Activated CD4-positive, alpha-beta T cell treated with anti-CD3 and anti-CD28 coated beads, Interleukin-2, amount 10 ng/mL, durations not matched to agents 24 days and 14 days (primary cell): Measurements from ENCODE around the gene PPP4R2. TPM values are rescaled to one million over a fixed set of nuclear protein-coding genes. Genes with fewer than 3 reads are reported as not detected.

Experiments
- DNase-seq: peaks from one replicate; pipeline ENCODE4 v3.0.0; 2022
- H3K27ac Mint-ChIP-seq: one replicate; pipeline ENCODE4 v1.8.0; 2022; ENCODE audit warnings: mild to moderate bottlenecking, mixed read lengths
- H3K27me3 Mint-ChIP-seq: one replicate; pipeline ENCODE4 v1.8.0; 2022; ENCODE audit warnings: mixed read lengths
- H3K36me3 Mint-ChIP-seq: one replicate; pipeline ENCODE4 v1.8.0; 2022; ENCODE audit warnings: low read depth, mild to moderate bottlenecking, mixed read lengths
- H3K4me1 Mint-ChIP-seq: one replicate; pipeline ENCODE4 v1.8.0; 2021; ENCODE audit warnings: mixed read lengths
- H3K4me3 Mint-ChIP-seq: one replicate; pipeline ENCODE4 v1.8.0; 2022; ENCODE audit warnings: mild to moderate bottlenecking, moderate library complexity, mixed read lengths
- H3K9me3 Mint-ChIP-seq: one replicate; pipeline ENCODE4 v1.8.0; 2021; ENCODE audit warnings: mixed read lengths
- intact Hi-C: fragments of 100-400 bp; cut with micrococcal nuclease; formaldehyde crosslinking; loops from one replicate; pipeline ENCODE4 v1.15.1; 2023
- total RNA-seq: library from RNA; stranded (reverse); gene quantifications from 2 replicates; pipeline ENCODE4 v1.2.3, GENCODE V29; 2022

The PPP4R2 gene
- total RNA-seq: 105 and 107 TPM in 2 replicates

- Mint-ChIP-seq H3K4me3 (peak within 1 kb of the TSS; percentile 89), H3K27me3 (no peaks in the 10 kb centered on the region), H3K36me3 (peaks cover 36% of the 10 kb centered on the region), H3K4me1 (peaks cover 35% of the 10 kb centered on the region), H3K27ac (peak within 1 kb of the TSS; percentile 89), H3K9me3 (no peaks in the 10 kb centered on the region)
- intact Hi-C loops: loop anchor here (1.0 to 10.0 kb wide), 6 partner anchors 19 to 1272 kb away; partner anchors contain the start of genes EIF4E3 and SHQ1
- peak; percentile 98 for DNase-seq
Measured at GRCh38 chr3:72996473-72997333, at the start of gene PPP4R2. Gene PPP4R2 (plus strand): TSS chr3:72996811. CDS start chr3:72997038, 227 bp downstream.

- H3K4me3 Mint-ChIP-seq: no peak overlapping the region
- intact Hi-C loops: no loop called here
- no peaks in the 10 kb centered on the region for H3K9me3 Mint-ChIP-seq
- no peak overlapping the region for H3K27ac Mint-ChIP-seq
- peaks cover 21% of the 10 kb centered on the region for H3K4me1 Mint-ChIP-seq
- DNase-seq: no peak
- no peaks in the 10 kb centered on the region for H3K36me3 Mint-ChIP-seq
- H3K27me3 Mint-ChIP-seq: no peaks in the 10 kb centered on the region
Measured at GRCh38 chr3:72947715-72948490, 48.7 kb upstream of the PPP4R2 start.

GRCh38 chr3:72949016-72949415, 47.6 kb upstream of the PPP4R2 start:
- Mint-ChIP-seq H3K27me3 (no peaks in the 10 kb centered on the region), H3K4me3 (no peak overlapping the region), H3K4me1 (peaks cover 21% of the 10 kb centered on the region), H3K9me3 (no peaks in the 10 kb centered on the region), H3K27ac (no peak overlapping the region), H3K36me3 (no peaks in the 10 kb centered on the region)
- DNase-seq: no peak
- intact Hi-C loops: no loop called here

- Mint-ChIP-seq H3K4me1 (peaks cover 19% of the 10 kb centered on the region), H3K27me3 (peaks cover 1% of the 10 kb centered on the region), H3K4me3 (no peak overlapping the region), H3K36me3 (no peaks in the 10 kb centered on the region), H3K9me3 (no peaks in the 10 kb centered on the region), H3K27ac (no peak overlapping the region)
- intact Hi-C loops: loop anchor here (2.0 kb wide), 1 partner anchor 14 kb away; no protein-coding TSS in a partner anchor
- DNase-seq: no peak
Measured at GRCh38 chr3:72950372-72950771, 46.2 kb upstream of the PPP4R2 start.

GRCh38 chr3:72950801-72951200, 45.8 kb upstream of the PPP4R2 start:
- H3K27me3 Mint-ChIP-seq: peaks cover 1% of the 10 kb centered on the region
- no peaks in the 10 kb centered on the region for H3K36me3 Mint-ChIP-seq
- peaks cover 15% of the 10 kb centered on the region for H3K4me1 Mint-ChIP-seq
- H3K27ac Mint-ChIP-seq: peak overlapping the region; percentile 34
- DNase-seq: no peak
- no peak overlapping the region for H3K4me3 Mint-ChIP-seq
- intact Hi-C loops: loop anchor here (1.0 to 2.0 kb wide), 2 partner anchors 14 to 26 kb away; no protein-coding TSS in a partner anchor
- H3K9me3 Mint-ChIP-seq: no peaks in the 10 kb centered on the region

DNA sequence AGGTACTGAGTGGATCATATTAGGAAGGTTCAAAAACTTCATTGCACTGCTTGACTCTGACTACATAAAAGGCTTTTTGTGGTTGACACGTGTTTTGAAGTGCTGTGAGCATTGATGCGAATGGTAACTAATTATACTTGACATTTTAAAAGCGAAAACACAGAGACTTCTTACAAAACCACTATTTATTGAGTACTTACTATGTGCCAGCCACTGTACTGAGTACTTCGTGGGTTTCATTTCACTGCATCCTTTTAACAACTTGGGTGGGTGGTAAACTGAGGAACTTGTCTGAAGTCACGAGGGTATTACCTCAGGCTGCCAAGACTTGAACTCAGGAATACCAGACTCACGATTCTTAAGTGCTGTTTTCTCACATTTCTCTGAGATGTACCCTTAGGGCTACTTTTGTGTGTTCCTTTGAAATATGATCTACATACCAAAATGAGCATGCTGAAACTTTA, 45.3 kb upstream of the PPP4R2 start:
- intact Hi-C loops: loop anchor here (1.0 to 2.0 kb wide), 2 partner anchors 14 to 26 kb away; no protein-coding TSS in a partner anchor
- peaks cover 14% of the 10 kb centered on the region for H3K4me1 Mint-ChIP-seq
- peak overlapping the region; percentile 34 for H3K27ac Mint-ChIP-seq
- H3K4me3 Mint-ChIP-seq: no peak overlapping the region
- no peak for DNase-seq
- no peaks in the 10 kb centered on the region for H3K36me3 Mint-ChIP-seq
- H3K9me3 Mint-ChIP-seq: no peaks in the 10 kb centered on the region
- peaks cover 5% of the 10 kb centered on the region for H3K27me3 Mint-ChIP-seq

DNA sequence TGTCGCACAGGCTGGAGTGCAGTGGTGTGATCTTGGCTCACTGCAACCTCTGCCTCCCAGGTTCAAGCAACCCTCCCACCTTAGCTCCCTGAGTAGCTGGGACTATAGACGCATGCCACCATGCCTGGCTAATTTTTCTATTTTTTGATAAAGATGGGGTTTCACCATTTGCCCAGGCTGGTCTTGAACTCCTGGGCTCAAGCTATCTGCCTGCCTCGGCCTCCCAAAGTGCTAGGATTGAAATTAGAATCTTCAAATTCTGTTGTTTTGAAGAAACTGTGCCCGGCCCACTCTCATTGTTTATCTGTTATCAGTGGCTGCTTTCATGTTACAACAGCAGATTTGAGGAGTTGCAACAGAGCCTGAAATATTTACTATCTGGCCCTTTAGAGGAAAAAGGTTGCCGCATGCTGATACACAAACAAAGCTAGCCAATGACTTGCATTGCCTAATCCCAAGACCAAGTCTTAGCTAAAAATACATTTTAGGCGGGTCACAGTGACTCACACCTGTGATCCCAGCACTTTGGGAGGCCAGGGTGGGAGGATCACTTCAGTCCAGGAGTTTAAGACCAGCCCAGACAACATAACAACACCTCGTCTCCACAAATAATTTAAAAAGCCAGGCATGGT, 43.2 kb upstream of the PPP4R2 start:
- no peak overlapping the region for H3K4me3 Mint-ChIP-seq
- no peak for DNase-seq
- intact Hi-C loops: loop anchor here (1.0 kb wide), 1 partner anchor 41 kb away; no protein-coding TSS in a partner anchor
- no peaks in the 10 kb centered on the region for H3K36me3 Mint-ChIP-seq
- peaks cover 20% of the 10 kb centered on the region for H3K4me1 Mint-ChIP-seq
- no peaks in the 10 kb centered on the region for H3K9me3 Mint-ChIP-seq
- no peak overlapping the region for H3K27ac Mint-ChIP-seq
- peaks cover 5% of the 10 kb centered on the region for H3K27me3 Mint-ChIP-seq

- peaks cover 5% of the 10 kb centered on the region for H3K27me3 Mint-ChIP-seq
- H3K9me3 Mint-ChIP-seq: no peaks in the 10 kb centered on the region
- no peak overlapping the region for H3K27ac Mint-ChIP-seq
- intact Hi-C loops: no loop called here
- peaks cover 21% of the 10 kb centered on the region for H3K4me1 Mint-ChIP-seq
- no peaks in the 10 kb centered on the region for H3K36me3 Mint-ChIP-seq
- DNase-seq: no peak
- no peak overlapping the region for H3K4me3 Mint-ChIP-seq
Measured at GRCh38 chr3:72957297-72957696, 39.3 kb upstream of the PPP4R2 start.

DNA sequence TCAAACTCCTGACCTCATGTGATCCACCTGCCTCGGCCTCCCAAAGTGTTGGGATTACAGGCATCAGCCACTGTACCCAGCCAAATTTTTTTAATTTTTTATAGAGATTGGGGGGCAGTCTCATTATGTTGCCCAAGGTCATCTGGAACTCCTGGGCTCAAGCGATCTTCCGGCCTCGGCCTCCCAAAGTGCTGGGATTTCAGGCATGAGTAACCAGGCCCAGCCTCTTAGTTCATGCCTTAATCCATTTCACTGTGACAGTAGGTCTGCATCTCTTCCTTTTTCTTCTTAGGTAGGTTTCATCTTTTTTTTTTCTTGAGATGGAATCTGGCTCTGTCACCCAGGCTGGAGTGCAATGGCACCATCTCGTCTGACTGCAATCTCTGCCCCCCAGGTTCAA, 37.3 kb upstream of the PPP4R2 start:
- Mint-ChIP-seq H3K4me1 (peaks cover 18% of the 10 kb centered on the region), H3K27me3 (peaks cover 5% of the 10 kb centered on the region), H3K27ac (no peak overlapping the region), H3K9me3 (no peaks in the 10 kb centered on the region), H3K4me3 (no peak overlapping the region), H3K36me3 (no peaks in the 10 kb centered on the region)
- DNase-seq: no peak
- intact Hi-C loops: no loop called here

DNA sequence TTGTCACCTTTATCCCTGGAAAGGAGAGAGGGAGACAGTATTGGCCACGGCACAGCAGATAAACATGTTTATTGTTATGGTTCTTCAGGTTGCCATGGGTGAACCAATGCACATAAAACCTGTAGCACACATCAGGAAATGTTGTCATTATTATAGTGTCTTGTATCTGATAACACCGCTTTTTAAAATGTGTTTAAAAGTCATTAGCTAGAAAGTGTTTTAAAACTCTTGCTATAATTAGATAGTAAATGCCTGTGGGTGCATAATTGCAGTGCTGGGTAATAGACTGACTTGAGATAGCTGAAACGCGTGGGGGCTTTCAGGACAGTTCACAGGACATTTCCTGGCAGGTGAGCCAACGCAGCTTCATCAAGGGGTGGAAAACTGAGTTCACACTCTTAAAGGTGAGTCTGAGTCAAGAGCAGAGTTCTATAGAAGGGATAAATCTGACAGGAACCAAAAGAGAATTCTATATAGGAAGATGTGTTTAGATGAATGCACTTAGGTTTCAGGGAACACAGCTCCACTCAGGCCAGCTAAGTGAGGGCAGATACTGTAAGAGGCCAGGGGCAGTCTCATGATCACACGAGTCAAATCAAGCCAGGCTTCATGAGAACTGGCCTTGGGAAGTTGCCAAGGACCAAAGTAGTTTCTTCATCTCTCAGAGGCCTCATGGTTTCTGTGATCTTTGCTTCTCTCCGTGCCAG, 35.6 kb upstream of the PPP4R2 start:
- H3K27me3 Mint-ChIP-seq: peaks cover 2% of the 10 kb centered on the region
- H3K27ac Mint-ChIP-seq: no peak overlapping the region
- peaks cover 34% of the 10 kb centered on the region for H3K4me1 Mint-ChIP-seq
- DNase-seq: no peak
- intact Hi-C loops: no loop called here
- H3K4me3 Mint-ChIP-seq: no peak overlapping the region
- no peaks in the 10 kb centered on the region for H3K36me3 Mint-ChIP-seq
- H3K9me3 Mint-ChIP-seq: no peaks in the 10 kb centered on the region

DNA sequence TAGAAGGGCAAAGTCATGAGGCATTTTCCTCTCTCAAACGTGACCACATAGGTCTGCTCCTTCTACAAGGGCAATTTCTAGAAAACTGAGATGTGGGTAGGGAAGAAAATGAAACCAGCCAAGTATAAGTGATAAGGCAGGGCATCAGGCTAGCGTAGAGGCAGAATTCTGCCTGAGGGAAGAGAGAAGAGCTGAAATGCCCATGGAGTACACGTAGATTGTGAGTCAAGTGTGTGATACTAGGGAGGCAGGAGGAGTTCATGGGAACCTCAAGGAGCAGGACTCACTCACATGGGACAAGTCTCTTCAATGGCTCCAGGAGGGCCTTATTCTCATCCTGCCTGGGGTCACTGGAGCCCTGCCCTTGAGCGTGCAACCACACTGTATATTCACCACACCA, 34.9 kb upstream of the PPP4R2 start:
- no peak for DNase-seq
- Mint-ChIP-seq H3K9me3 (no peaks in the 10 kb centered on the region), H3K4me3 (no peak overlapping the region), H3K36me3 (no peaks in the 10 kb centered on the region), H3K27ac (no peak overlapping the region), H3K27me3 (no peaks in the 10 kb centered on the region), H3K4me1 (peaks cover 33% of the 10 kb centered on the region)
- intact Hi-C loops: no loop called here

DNA sequence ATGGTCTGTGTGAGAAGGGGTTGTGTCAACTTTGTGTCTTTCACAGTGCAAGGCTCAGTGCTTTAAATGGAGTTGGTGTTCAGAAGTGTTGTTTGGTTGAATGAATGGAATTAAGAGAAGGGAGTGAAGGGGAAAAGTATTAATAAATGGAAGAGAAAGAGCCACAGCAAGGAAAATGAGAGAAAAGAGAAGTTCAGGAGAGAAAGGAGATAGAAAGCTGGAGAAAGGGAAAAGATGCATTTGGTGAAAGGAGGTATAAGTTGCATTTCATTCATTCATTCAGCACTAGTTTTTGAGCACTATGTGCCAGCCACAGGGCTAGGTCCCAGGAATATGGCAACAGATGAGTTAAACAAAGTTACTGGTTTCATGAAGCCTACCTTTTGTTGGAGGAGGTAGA, 34.3 kb upstream of the PPP4R2 start:
- no peak overlapping the region for H3K27ac Mint-ChIP-seq
- no peaks in the 10 kb centered on the region for H3K9me3 Mint-ChIP-seq
- intact Hi-C loops: no loop called here
- H3K36me3 Mint-ChIP-seq: no peaks in the 10 kb centered on the region
- peaks cover 36% of the 10 kb centered on the region for H3K4me1 Mint-ChIP-seq
- no peak overlapping the region for H3K4me3 Mint-ChIP-seq
- DNase-seq: no peak
- H3K27me3 Mint-ChIP-seq: no peaks in the 10 kb centered on the region

DNA sequence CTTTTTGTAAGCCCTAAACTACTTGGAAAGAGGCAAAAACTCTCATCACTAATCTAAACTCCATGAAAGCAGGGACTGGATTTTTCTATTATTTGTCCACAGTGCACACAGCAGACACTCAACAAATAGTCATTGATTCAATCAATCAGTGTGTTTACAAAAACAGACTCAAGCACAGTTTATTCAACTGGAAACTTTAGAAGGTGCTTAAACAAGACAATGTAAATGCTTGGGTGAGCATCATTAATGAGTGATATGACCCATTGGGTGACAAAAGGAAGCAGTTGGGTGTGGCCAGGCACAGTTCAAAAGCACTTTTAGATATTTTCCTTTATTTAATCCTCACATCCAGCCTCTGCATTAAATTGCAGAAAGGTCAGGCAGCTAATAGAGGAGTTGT, 32.0 kb upstream of the PPP4R2 start:
- H3K9me3 Mint-ChIP-seq: no peaks in the 10 kb centered on the region
- intact Hi-C loops: loop anchor here (1.0 to 2.0 kb wide), 2 partner anchors 14 to 65 kb away; no protein-coding TSS in a partner anchor
- H3K27ac Mint-ChIP-seq: peak overlapping the region; percentile 19
- no peaks in the 10 kb centered on the region for H3K27me3 Mint-ChIP-seq
- H3K36me3 Mint-ChIP-seq: no peaks in the 10 kb centered on the region
- no peak for DNase-seq
- H3K4me1 Mint-ChIP-seq: peaks cover 38% of the 10 kb centered on the region
- no peak overlapping the region for H3K4me3 Mint-ChIP-seq
